HCT116 (cell line): ENCODE results near the gene PLXNB3. TPM values are rescaled to one million over a fixed set of nuclear protein-coding genes. Genes with fewer than 3 reads are reported as not detected.

Experiments
- ATAC-seq: fragments of 200-7000 bp; cut with Tn5 transposase; 2 replicates; pipeline ENCODE4 v1.9.1; 2020; ENCODE audit warnings: mild to moderate bottlenecking, moderate library complexity
- BruUV-seq: library from RNA; stranded (reverse); fragments of 400-500 nt; replicated peaks from 2 replicates; lab custom pipeline; 2021; lab: Mats Ljungman, UMichigan
- CTCF ChIA-PET: fragments of 300-600 bp; sonication (Branson Sonifier 250); formaldehyde crosslinking; loops from one replicate; lab custom pipeline; 2021; ENCODE audit warnings: antibody characterized with exemption; lab: Charles Lee
- POLR2A ChIA-PET: fragments of 300-600, 350-600 bp; sonication (Branson Sonifier 250); formaldehyde crosslinking; loops from one replicate; lab custom pipeline; 2021; ENCODE audit warnings: antibody characterized with exemption; lab: Charles Lee
- RAD21 ChIA-PET, 2 experiments: fragments of 300-600 bp; sonication (Branson Sonifier 250); formaldehyde crosslinking; loops; one replicate each; lab custom pipeline; 2023; ENCODE audit warnings: low total read pairs in 2 of 2; ENCODE audit not compliant: uncharacterized antibody in 2 of 2, unreplicated experiment in 2 of 2, low non-redundant PET in 1 of 2; lab: Charles Lee
- DNase-seq: peaks from one replicate; pipeline ENCODE4 v3.0.0-alpha.2; 2010; ENCODE audit warnings: low read depth, low spot score
- H2AFZ ChIP-seq: fragments of 200-600 bp; shearing (Covaris generic), sonication (generic); 2 replicates; pipeline ENCODE4 v1.6.1; 2017; ENCODE audit warnings: low read depth, mixed run types, mixed read lengths, antibody characterized with exemption, low read length; ENCODE audit not compliant: poor library complexity, severe bottlenecking
- H3K27ac ChIP-seq: 2 replicates; pipeline ENCODE4 v1.5.1; 2012; ENCODE audit warnings: low read depth, low read length
- H3K27me3 ChIP-seq: fragments of 200-600 bp; sonication (generic); 2 replicates; pipeline ENCODE4 v1.6.1; 2016; ENCODE audit warnings: mixed run types, low read length, mixed read lengths; ENCODE audit not compliant: insufficient read depth
- H3K36me3 ChIP-seq, 2 experiments: fragments of 200-500 bp in 1 of 2; fragments of 200-600 bp in 1 of 2; sonication (Bioruptor generic) in 1 of 2; sonication (generic) in 1 of 2; 2 replicates each; pipeline versions ENCODE4 v1.5.1 to v1.6.1; 2014 to 2016; ENCODE audit warnings: low read length in 2 of 2, inconsistent platforms in 1 of 2, mixed read lengths in 1 of 2, mixed run types in 1 of 2; ENCODE audit not compliant: insufficient read depth in 2 of 2, control insufficient read depth in 1 of 2
- H3K4me1 ChIP-seq, 2 experiments: fragments of 200-600 bp in 1 of 2; sonication (generic) in 1 of 2; 2 replicates each; pipeline versions ENCODE4 v1.5.1 to v1.6.1; 2012 to 2017; ENCODE audit warnings: low read length in 2 of 2, inconsistent platforms in 1 of 2, mild to moderate bottlenecking in 1 of 2, mixed read lengths in 1 of 2, mixed run types in 1 of 2, moderate library complexity in 1 of 2; ENCODE audit not compliant: insufficient read depth in 2 of 2, control insufficient read depth in 1 of 2
- H3K4me2 ChIP-seq: fragments of 200-600 bp; sonication (generic); 2 replicates; pipeline ENCODE4 v1.6.1; 2017; ENCODE audit warnings: mixed run types, low read length, mixed read lengths
- H3K4me3 ChIP-seq, 2 experiments: fragments of 200-600 bp in 1 of 2; sonication (generic) in 1 of 2; replicated peaks in 1 of 2; 2 replicates each; pipeline ENCODE4 v1.5.1; 2011 to 2016; ENCODE audit warnings: low read length in 2 of 2, control low read depth in 1 of 2, low read depth in 1 of 2, mild to moderate bottlenecking in 1 of 2, mixed read lengths in 1 of 2, mixed run types in 1 of 2
- H3K79me2 ChIP-seq: fragments of 200-600 bp; sonication (generic); 2 replicates; pipeline ENCODE4 v1.6.1; 2017; ENCODE audit warnings: mild to moderate bottlenecking, mixed run types, low read length, moderate library complexity, mixed read lengths; ENCODE audit not compliant: insufficient read depth
- H3K9ac ChIP-seq: fragments of 200-600 bp; sonication (generic); 2 replicates; pipeline ENCODE4 v1.6.1; 2016; ENCODE audit warnings: low read length, mixed read lengths
- H3K9me2 ChIP-seq: fragments of 200-600 bp; sonication (generic), shearing (Covaris generic); 2 replicates; pipeline ENCODE4 v1.6.1; 2017; ENCODE audit warnings: mixed run types, mild to moderate bottlenecking, moderate library complexity; ENCODE audit not compliant: insufficient read depth
- H3K9me3 ChIP-seq, 2 experiments: fragments of 200-500 bp in 1 of 2; fragments of 200-600 bp in 1 of 2; sonication (Bioruptor generic) in 1 of 2; sonication (generic) in 1 of 2; 2 replicates each; pipeline ENCODE4 v1.6.1; 2014 to 2017; ENCODE audit warnings: low read length in 2 of 2, mixed read lengths in 2 of 2, inconsistent platforms in 1 of 2, low read depth in 1 of 2, mild to moderate bottlenecking in 1 of 2, mixed run types in 1 of 2, moderate library complexity in 1 of 2; ENCODE audit not compliant: control insufficient read depth in 1 of 2, insufficient read depth in 1 of 2
- H4K20me1 ChIP-seq: fragments of 200-600 bp; sonication (generic), shearing (Covaris generic); 2 replicates; pipeline ENCODE4 v1.6.1; 2017; ENCODE audit warnings: mixed run types, mild to moderate bottlenecking, moderate library complexity; ENCODE audit not compliant: insufficient read depth
- ATF3 ChIP-seq: IDR thresholded peaks from 2 replicates; pipeline ENCODE4 v1.6.1; 2012
- CEBPB ChIP-seq: IDR thresholded peaks from 2 replicates; pipeline ENCODE4 v1.6.1; 2012; ENCODE audit warnings: low read depth
- EGR1 ChIP-seq: IDR thresholded peaks from 2 replicates; pipeline ENCODE4 v1.6.1; 2012; ENCODE audit warnings: low read depth
- EZH2phosphoT487 ChIP-seq: fragments of 200-600 bp; IDR thresholded peaks from 2 replicates; pipeline ENCODE4 v1.6.1; 2018; ENCODE audit warnings: antibody characterized with exemption, borderline replicate concordance
- FOSL1 ChIP-seq: IDR thresholded peaks from 2 replicates; pipeline ENCODE4 v1.6.1; 2012; ENCODE audit warnings: low read depth
- MAX ChIP-seq: IDR thresholded peaks from 2 replicates; pipeline ENCODE4 v1.6.1; 2012
- POLR2A ChIP-seq: IDR thresholded peaks from 2 replicates; pipeline ENCODE4 v1.7.0; 2011; ENCODE audit warnings: borderline replicate concordance; ENCODE audit not compliant: insufficient read depth, insufficient read length; ENCODE audit errors: extremely low read depth
- RAD21 ChIP-seq: IDR thresholded peaks from 2 replicates; pipeline ENCODE4 v1.6.1; 2012; ENCODE audit warnings: low read depth, mild to moderate bottlenecking
- REST ChIP-seq: IDR thresholded peaks from 2 replicates; pipeline ENCODE4 v1.6.1; 2012; ENCODE audit warnings: low read depth
- SP1 ChIP-seq: IDR thresholded peaks from 2 replicates; pipeline ENCODE4 v1.6.1; 2012; ENCODE audit warnings: low read depth
- SRF ChIP-seq: IDR thresholded peaks from 2 replicates; pipeline ENCODE4 v1.6.1; 2012; ENCODE audit warnings: low read depth
- ZFX ChIP-seq: fragments of 450-650 bp; IDR thresholded peaks from 2 replicates; pipeline ENCODE4 v1.6.1; 2017
- intact Hi-C: fragments of 100-400 bp; cut with micrococcal nuclease; formaldehyde crosslinking; loops from 2 replicates; pipeline ENCODE4 v1.10.0; 2022
- total RNA-seq: library from RNA; stranded (reverse); gene quantifications from one replicate; pipeline ENCODE4 v1.2.1, GENCODE V29; 2021; ENCODE audit not compliant: unreplicated experiment
- TF ChIP-seq, protein P1 (sequence below), 3 experiments: fragments of 200-600 bp in 1 of 3; sonication (generic) in 1 of 3; IDR thresholded peaks in 2 of 3; conservative IDR thresholded peaks in 1 of 3; 2 replicates each; pipeline ENCODE4 v1.5.1; 2012 to 2017; ENCODE audit warnings: low read depth in 2 of 3, low read length in 2 of 3, antibody characterized with exemption in 1 of 3, borderline replicate concordance in 1 of 3, control low read depth in 1 of 3, mild to moderate bottlenecking in 1 of 3, mixed read lengths in 1 of 3, mixed run types in 1 of 3, moderate library complexity in 1 of 3; ENCODE audit not compliant: insufficient read depth in 1 of 3

PLXNB3 gene
- total RNA-seq, 1 experiment from 2014 or later = 4.8 TPM

GRCh38 chrX:153797415-153798015 is 33.5 kb downstream of the PLXNB3 start (continued):
- TF ChIP-seq SP1 (no peak), REST (no peak), RAD21 (no peak), MAX (no peak), ATF3 (no peak), ZFX (no peak)

GRCh38 chrX:153799326-153799725 is 35.3 kb downstream of the PLXNB3 start:
- Histone ChIP-seq H3K9ac (no peak overlapping the region), H3K27ac (no peak overlapping the region), H3K9me3 (no peaks in the 10 kb centered on the region), H3K79me2 (peaks cover 21% of the 10 kb centered on the region; the same call in 1 of the 2 replicates), H3K4me3 (no peak overlapping the region), H2AFZ (no peak overlapping the region), H3K9me2 (no peaks in the 10 kb centered on the region), H3K4me2 (no peak overlapping the region), H3K4me1 (peaks cover 0 to 7% of the 10 kb centered on the region in 2 experiments; a peak in 1 of 4 replicates), H4K20me1 (no peaks in the 10 kb centered on the region), H3K36me3 (peaks cover 0 to 6% of the 10 kb centered on the region in 2 experiments; a peak in 1 of 4 replicates), H3K27me3 (no peaks in the 10 kb centered on the region)
- no peak for TF ChIP-seq CEBPB
- TF ChIP-seq SRF = no peak
- no peak for TF ChIP-seq EGR1
- TF ChIP-seq FOSL1 = no peak
- no peak for TF ChIP-seq ATF3
- TF ChIP-seq, protein P1, sequence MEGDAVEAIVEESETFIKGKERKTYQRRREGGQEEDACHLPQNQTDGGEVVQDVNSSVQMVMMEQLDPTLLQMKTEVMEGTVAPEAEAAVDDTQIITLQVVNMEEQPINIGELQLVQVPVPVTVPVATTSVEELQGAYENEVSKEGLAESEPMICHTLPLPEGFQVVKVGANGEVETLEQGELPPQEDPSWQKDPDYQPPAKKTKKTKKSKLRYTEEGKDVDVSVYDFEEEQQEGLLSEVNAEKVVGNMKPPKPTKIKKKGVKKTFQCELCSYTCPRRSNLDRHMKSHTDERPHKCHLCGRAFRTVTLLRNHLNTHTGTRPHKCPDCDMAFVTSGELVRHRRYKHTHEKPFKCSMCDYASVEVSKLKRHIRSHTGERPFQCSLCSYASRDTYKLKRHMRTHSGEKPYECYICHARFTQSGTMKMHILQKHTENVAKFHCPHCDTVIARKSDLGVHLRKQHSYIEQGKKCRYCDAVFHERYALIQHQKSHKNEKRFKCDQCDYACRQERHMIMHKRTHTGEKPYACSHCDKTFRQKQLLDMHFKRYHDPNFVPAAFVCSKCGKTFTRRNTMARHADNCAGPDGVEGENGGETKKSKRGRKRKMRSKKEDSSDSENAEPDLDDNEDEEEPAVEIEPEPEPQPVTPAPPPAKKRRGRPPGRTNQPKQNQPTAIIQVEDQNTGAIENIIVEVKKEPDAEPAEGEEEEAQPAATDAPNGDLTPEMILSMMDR (IDR thresholded peaks at IDR 0.05 in 2 of 3, conservative IDR thresholded peaks at IDR 0.05 in 1 of 3; ENCODE audit: borderline replicate concordance in 1 of 3, insufficient read depth in 1 of 3, low read depth in 2 of 3, low read length in 2 of 3) = no peak
- no peak for TF ChIP-seq SP1
- TF ChIP-seq EZH2phosphoT487 = no peak
- no peak for TF ChIP-seq POLR2A
- ATAC-seq (no peak), DNase-seq (no peak)
- ChIA-PET POLR2A (no interaction called here), RAD21 (no interaction called here), CTCF (no interaction called here)
- no TSS peak for BruUV-seq
- intact Hi-C loops = no loop called here
